IPS DF 4.7 (cell line): ENCODE measurements around the gene TXNRD2.

Source experiments
- DNase-seq: peaks from one replicate; pipeline ENCODE4 v3.0.0-alpha.2; 2013; ENCODE audit warnings: low spot score; ENCODE audit errors: extremely low read depth

The TXNRD2 gene

DNA sequence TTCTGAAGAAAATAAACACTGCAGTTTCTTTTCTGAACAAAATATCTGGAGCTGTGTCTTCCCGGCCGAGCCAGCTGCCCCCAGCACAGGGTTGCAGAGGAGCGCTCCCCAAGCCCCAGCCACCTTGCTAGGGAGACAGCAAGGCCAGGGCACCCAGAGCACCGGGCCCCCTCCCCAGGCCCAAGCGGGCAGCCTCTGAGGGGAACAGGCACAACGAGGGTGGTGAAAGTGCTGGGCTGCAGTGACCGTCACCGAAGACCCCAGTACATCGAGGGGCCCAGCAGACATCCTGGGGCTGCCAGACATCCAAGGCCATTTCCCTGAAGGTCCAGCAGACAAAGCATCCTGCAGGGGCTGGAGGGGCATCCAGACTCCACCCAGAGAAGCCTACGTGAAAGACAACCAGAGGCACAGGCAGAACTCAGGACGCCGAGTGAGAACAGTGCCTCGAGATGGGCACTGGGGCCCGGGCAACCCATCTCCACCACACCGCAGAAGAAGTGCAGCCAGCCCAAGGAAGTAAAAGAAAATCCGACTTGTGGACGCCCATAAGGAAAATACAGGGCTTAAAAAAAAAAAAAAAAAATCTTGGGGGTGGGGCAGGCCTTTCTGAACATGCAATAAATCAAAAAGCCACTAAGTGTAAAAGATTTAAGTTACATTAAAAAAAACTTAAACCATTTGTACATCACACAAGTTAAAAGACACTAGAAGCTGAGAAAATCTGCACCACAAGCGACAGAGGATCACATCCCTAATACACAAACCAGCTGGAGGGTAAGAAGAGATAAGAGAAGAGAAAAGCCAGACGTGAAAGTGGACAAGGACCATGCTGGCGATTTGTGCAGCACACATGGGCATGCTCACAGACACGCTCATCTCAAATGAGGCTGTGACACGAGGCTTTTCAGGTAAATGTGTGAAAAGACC is 36.0 kb downstream of the TXNRD2 start:
- no peak for DNase-seq

- no peak for DNase-seq
These were observed 36.7 kb downstream of the TXNRD2 start for GRCh38 chr22:19904935-19905334.

- DNase-seq: no peak
These were observed 37.3 kb downstream of the TXNRD2 start for GRCh38 chr22:19904174-19904856.

GRCh38 chr22:19903513-19903912 is 38.1 kb downstream of the TXNRD2 start:
- DNase-seq: no peak

DNA sequence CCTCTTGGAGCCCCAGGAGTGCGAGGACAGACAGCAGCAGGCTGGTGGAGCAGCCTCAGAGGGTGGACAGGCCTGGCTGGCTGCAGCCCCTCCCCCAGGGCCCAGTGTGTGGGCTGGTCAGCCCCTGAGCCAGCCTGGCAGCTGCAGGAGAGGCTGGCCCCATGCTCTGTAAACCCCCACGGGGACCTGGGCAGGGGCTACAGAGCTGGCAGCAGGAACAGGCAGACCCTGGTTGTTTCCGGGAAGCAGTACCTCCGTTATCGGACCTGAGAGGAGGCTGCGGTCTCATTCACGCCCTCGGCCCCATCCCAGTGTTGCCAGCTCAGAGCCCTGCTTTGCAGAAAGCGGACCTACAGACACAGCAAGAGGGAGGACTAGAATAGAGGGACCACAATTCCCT is 38.6 kb downstream of the TXNRD2 start:
- no peak for DNase-seq

DNA sequence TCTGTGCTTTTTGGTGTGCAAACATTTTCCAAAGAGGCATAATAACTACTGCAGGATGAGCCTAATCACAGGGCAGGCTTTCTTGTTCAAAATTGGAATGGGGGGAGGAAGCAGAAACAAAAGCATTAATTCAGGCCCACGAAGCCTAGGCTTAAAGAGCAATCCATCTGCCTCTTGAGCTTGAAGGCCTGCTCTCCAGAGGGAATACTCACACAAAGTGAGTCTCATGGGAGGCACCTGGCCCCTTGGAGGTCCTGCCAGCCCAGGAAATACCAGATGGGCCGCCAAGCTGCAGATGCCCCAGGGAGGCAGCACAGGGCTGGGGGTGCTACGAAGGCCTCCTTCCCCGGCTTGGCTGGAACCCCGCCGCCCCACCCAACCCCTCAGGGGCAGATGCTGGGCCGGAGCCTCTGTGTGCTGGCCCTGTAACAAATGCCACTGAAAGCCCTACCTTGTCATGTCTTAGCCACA is 39.3 kb downstream of the TXNRD2 start:
- DNase-seq: no peak

DNA sequence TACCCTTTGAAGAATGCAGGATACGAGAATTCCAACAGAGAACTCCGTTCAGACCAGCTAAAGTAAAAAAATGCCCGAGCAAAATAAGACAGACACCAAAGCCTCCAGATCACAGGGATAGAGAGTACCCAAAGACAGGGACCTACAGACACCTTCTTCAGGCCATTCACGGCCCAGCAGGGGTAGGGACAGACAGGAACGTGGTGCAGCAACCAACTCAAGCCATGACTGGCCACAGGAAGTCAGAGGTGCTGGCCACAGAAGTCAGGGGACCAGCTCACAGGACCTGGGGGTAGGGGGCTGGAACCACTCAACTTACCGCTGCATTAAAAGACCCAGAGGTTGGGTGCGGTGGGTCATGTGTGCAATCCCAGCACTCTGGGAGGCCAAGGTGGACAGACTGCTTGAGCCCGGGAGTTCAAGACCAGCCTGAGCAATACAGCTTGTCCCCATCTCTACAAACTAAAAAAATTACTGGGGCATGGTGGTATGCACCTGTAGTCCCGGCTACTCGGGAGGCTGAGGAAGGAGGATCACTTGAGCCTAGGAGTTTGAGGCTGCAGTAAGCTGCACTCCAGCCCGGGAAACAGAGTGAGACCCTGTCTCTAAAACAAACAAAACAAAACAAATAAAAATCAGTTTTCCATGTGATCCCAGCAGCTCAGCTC is 39.9 kb downstream of the TXNRD2 start:
- DNase-seq: no peak

DNA sequence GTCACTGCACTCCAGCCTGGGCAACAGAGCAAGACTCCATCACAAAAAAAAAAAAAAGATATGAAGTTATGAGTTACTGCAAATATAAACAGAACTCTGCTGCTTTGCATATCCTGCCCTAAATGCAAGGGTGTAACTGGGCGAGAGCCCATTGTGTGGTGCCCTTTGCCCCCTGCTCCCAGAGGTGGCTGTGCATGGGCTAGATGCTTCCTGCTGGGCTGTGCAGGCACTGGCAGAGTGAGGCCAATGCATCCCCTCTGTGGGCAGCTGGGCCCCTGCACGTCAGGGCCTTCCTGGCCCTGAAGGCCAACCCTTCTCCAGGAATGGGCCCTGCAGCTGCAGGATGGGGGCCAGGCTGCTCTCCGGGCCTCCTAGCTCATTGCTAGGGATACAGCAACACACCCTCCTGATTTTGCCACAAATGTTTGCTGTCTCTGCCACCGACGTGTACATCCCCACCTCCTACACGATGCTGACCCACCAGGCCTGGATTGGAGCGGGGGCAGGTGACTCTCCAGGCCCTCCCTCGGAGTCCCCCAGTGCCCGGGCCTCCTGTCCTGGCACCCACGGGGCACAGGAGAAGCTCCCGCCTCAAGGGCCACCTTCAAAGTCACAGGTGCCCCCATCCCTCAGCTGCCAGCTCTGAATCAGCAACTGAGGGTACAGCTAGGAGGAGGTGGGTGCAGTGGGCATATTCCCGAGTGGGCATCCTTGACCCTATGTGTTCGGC is 40.7 kb downstream of the TXNRD2 start:
- no peak for DNase-seq

DNA sequence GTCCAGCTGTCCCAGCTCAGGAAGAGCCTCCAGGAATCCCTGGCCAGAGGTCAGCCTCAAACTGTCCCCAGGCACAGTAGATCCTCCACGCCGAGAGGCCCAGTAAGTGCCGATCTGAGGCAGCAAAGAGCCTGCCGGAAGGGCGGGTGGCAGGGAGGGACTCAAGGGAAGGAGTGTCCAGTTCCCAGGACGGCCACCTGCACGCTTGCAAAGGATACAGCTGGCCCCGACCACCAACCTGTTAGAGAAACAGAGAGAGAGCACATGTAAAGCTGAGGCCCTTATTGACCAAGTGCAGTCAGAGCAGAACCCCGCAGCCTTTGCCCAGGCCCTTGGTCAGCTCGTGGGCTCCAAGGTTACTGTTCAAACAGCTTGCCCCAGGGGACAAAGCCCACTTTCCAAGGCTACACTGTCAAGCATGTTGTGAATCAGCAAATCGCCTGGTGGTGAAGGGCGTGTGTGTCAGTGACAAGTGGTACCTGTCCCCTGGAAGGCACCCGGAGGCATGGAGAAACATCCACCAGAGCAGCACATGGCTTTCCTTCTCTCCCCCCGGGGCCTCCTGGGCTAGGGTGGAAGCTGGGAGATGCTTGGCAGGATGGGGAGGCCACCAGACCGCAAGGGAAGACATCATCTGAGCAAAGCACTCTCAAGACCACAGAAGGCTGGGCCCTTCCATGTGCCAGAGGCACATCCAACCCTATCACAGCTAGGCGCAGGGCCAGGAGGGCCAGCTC is 42.6 kb downstream of the TXNRD2 start:
- no peak for DNase-seq

DNA sequence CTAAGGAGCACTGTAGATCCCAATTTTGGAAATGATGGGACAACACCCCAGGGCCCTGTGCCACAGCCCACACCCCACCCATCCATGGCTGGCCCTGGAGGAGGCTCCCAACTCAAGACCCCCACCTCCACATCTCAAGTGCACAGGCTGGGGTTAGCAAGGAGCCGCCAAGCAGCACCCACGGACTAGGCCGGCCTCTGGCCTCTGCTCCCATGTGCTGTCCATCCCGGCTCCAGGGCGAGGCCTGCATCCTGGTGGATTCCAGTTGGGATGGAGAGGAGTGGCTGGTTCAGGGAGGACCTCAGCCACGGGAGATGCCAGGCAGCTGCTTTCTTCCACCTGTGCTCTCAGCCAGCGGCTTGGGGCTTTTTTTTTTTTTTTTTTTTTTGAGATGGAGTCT is 43.5 kb downstream of the TXNRD2 start:
- no peak for DNase-seq

DNA sequence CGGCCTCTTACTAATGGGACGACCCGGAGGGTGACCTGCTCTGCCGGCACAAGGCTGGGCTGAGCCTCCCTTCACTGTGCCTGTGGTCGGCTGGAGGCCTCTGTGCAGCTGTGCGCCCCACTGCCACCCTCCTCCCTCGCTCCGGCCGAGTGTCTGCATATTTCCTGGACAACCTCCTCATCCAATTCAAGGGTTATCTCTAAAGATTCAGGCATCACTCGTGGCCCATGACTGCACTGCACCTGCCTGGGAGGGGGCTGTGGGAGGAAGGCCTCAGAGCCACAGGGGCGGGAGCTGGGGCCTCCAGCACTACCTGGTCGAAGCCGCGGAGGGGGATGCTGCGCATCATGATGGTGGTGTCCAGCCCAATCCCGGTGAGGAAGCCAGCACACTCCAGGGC is 43.9 kb downstream of the TXNRD2 start:
- no peak for DNase-seq

DNA sequence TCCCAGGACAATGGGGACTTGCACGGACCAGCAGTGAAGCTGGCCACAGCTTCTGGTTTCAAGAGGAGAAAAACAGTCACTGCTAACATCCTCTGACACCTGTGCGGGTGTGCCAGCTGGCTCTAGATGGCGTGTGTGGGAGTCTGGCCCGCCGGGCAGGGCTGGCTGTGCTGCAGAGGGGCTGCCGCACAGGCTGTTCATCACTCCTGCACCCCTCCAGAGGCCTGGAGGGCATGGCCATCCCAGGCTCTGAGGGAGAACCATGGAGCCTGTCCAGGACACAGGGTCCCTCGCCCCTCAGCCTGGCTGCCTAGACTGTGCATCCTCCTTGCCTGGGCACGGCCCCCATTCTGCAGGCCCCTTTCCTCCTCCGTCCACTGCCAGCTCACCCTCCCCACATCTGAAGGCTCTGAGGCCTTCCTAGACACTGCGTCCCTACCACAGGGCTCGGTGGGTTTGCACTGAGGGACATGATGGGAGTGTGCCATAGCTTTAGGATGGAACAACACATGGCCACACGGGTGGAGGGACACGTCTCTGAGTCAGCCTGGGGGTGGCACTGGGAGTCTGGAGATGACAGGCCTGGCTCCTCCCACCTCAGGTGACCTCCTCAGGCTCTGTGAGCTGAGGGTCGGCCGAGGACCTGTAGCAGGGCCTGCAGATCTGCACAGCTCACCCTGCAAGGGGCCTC is 44.8 kb downstream of the TXNRD2 start:
- no peak for DNase-seq

DNA sequence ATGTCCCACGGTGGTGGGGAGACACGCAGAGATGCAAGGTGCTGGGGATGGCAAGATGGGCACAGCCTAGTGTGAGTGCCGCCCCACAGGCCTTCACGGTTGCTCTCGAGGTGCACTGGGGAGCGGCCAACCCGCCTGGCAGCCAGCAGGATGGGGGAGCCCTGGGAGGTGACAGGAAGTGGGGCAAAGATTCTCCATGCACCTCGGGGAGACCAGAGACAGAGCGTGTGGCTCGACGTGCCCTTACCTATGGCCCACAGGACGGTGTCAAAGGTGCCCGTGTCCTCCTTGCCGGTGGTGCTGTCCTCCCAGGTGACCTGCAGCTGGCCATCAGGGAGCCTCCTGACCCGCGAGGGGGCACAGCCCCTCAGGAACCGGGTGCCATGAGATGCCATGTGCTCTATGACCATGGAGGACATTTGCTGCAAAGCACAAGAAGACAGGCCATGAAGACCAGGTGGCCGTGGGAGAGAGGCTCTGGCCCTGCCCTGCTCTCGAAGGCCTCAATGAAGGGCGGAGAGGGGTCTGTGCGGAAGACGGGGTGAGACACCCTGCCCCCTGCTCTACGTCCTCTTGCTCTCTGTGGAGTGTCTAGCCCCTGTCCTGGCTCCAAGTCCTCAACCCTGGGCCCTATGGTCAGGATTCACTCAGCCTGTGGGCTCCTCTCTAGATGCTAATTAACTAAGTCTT is 46.3 kb downstream of the TXNRD2 start:
- no peak for DNase-seq

- DNase-seq: no peak
These were observed 48.3 kb downstream of the TXNRD2 start for GRCh38 chr22:19893363-19893762.

DNA sequence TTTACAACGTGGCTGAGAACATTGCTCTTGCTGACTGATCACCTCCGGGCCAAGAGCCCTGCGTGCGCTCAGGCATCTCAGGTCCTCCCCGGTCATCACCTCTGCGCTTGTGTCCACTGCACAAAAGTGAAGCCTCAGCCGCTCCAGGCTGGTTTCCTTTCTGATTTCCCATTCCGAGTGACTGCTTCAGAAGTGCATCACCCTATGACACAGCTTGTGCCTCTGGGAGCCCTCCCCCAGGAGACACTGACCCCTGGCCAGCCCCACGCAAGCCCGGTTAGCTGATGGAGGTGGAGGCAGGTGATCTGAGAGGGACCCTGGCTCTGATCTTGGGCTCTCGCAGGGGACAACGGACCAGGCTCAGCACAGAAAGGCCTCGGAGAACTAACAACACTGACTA is 48.7 kb downstream of the TXNRD2 start:
- no peak for DNase-seq

DNA sequence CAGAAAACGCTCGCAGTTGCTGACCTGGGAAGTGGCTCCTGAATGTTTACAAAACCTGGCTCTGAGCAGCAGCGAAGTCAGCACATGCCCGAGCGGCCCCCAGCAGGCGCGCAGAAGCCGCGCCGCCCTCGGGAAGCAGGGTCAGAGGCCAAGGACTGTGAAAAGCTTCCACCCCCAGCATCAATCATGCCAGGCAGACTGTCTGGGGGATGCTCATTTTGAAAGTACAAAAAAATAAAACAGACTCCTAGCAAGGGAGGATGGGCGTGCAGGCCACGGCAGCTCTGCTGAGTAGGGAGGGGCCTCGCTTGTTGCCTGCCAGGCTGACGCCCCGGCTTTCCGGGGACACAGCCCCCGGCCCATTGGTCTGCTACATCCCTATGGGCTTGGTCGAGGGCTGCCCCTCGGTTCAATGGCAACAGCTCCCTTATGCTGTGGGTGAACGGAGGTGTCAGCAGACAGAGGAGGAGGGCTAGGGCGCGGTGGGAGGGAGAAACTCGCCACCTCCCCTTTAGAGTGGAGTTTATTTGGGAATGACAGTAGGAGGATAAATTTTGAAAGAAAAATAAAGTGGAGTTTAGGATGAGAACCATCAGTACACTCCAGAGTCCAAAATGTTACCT is 49.2 kb downstream of the TXNRD2 start:
- DNase-seq: no peak

- peak; percentile 60 for DNase-seq
These were observed 50.0 kb downstream of the TXNRD2 start for GRCh38 chr22:19891317-19892256.
